Measurements from ENCODE around the gene SEMA4F.
A peak's percentile ranks its signal among the peaks of the same experiment; 100 is the strongest.

Gene SEMA4F

DNA sequence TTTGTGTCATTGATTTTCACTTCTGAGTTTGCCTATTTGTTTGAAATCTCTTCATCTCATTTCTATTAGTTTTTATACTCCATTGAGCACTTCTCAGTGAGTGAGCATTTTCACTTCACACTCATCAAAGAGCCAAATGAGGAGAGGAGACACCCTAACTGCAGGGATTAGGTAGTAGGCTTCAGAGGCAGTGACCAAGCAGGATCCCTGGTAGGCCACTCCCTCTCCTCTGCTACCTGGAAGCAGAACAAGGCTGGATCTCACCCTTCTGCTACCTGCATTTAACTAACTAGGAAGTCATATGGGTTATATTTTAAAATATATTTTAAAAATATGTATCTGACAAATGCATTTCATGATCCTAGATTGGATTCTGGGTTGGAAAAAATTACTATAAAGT, 52.7 kb downstream of the SEMA4F start:
- DNase-seq (ENCODE audit: low read depth in 1 of 2, low spot score in 1 of 2), result no peak

- no peak for DNase-seq (ENCODE audit: low read depth in 1 of 2, low spot score in 1 of 2)
Measured at GRCh38 chr2:74707837-74708236, 53.8 kb downstream of the SEMA4F start.

DNA sequence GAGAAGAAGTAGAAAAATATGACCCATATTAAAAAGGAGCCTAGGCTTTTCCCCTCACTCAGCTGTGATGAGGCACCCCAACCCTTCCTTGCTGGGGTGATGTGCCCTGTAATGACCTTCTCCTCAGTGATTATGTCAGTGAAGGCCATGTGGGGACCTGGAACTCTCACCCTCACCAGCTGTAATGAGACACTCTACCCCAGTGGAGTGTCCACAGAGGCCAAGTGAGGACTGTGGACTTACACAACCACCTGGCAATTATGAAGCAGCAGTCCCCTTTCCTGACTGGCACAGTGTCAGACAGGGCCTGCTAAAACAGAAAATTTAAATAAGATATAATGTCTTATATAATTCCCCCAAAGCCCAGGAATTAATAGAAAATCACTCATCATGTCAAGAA, 54.2 kb downstream of the SEMA4F start:
- no peak for DNase-seq (ENCODE audit: low read depth in 1 of 2, low spot score in 1 of 2)

GRCh38 chr2:74708883-74709282, 54.8 kb downstream of the SEMA4F start:
- DNase-seq (ENCODE audit: low read depth in 1 of 2, low spot score in 1 of 2), result no peak

- no peak for DNase-seq (ENCODE audit: low read depth in 1 of 2, low spot score in 1 of 2)
Measured at GRCh38 chr2:74712223-74713053, 58.4 kb downstream of the SEMA4F start.

DNA sequence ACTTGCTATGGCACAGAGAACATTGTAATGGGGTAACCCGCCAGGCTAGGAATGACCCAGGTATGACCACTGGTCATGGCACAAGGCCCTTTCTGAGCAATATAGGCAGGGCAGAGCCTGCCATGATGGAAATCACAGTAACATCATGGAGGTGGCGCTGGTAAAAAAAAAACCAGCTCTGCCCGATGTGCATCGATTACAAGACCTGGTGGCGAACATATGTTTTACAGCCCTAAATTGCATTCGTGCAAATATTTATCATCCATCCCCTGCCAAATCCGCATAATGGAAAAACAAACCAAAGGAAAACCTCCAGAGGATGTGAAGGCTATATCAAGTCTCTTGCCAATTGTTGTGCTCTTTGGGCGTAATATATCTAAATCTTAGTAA, 60.6 kb downstream of the SEMA4F start:
- DNase-seq (ENCODE audit: low read depth in 1 of 2, low spot score in 1 of 2), result no peak

DNA sequence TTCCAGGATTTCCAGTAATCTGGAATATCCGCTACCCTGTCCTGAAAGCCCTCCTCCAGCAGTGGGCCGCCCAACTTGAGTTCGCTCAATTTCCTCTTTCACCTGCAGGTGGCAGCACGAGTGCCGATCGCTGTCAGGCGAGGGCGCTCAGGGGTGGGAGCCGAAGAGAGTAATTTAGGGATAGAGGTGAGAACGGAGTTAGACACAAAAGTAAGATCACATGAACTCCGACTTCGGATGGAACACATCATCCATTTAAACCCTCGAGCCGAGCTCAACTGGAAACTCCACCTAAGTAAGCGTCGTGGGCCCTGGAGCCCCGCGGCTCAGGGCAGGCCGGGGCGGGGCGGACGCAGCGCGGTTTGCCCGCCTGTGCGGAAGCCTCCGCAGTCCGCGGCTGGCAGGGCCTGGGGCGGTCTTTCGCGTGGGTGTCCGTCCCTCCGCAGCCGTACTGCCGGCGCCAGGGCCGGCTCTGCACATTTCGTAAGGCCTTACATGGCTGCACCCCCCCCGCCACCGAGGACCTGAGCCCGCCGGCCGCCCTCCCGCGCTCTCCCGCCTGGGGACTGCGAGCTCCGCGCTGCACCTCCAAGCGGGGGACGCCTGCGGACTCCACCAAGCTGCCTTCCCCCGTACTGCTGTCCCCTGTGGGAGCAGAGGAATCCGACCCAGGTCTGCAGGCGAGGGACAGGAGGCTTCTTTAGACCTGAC, 61.2 kb downstream of the SEMA4F start:
- peak; percentile 59 to 64 for DNase-seq (ENCODE audit: low read depth in 1 of 2, low spot score in 1 of 2)

GRCh38 chr2:74715880-74716279, 61.8 kb downstream of the SEMA4F start:
- DNase-seq (ENCODE audit: low read depth in 1 of 2, low spot score in 1 of 2), result no peak

- no peak for DNase-seq (ENCODE audit: low read depth in 1 of 2, low spot score in 1 of 2)
Measured at GRCh38 chr2:74719066-74719465, 65.0 kb downstream of the SEMA4F start.

DNA sequence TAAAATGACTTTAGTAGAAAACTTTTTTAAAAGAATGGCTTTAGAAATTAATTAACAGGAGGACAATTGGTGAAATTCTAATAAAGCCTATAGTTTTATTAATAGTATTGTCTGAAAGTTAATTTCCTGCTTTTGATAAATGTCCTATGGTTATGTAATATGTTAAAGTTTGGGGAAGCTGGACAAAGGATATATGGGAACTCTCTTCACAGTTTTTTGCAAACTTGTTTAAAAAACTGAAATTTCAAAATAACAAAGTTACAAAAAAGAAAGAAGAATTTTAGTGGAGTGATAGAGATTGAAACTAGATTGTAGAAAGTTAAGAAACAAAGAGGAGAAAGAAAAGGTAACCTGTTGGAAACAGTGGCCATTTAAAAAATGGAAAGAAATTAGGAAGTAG, 67.3 kb downstream of the SEMA4F start:
- no peak for DNase-seq (ENCODE audit: low read depth in 1 of 2, low spot score in 1 of 2)

GRCh38 chr2:74724496-74724895, 70.4 kb downstream of the SEMA4F start:
- DNase-seq (ENCODE audit: low read depth in 1 of 2, low spot score in 1 of 2), result no peak

GRCh38 chr2:74725287-74725686, 71.2 kb downstream of the SEMA4F start:
- DNase-seq (ENCODE audit: low read depth in 1 of 2, low spot score in 1 of 2), result no peak

- DNase-seq (ENCODE audit: low read depth in 1 of 2, low spot score in 1 of 2), result no peak
Measured at GRCh38 chr2:74728842-74729241, 74.8 kb downstream of the SEMA4F start.

- DNase-seq (ENCODE audit: low read depth in 1 of 2, low spot score in 1 of 2), result no peak
Measured at GRCh38 chr2:74730530-74730929, 76.5 kb downstream of the SEMA4F start.

Measured in stimulated activated CD4-positive, alpha-beta T cell treated with anti-CD3 and anti-CD28 coated beads, Interleukin-15, amount 100 ng/mL, for 1 hour (primary cell).